OCI-LY7 (cell line): Measurements from ENCODE around the gene LAMP5.

Experiments
- CTCF ChIP-seq: fragments of 200-600 bp; sonication (generic); conservative IDR thresholded peaks from 2 replicates; pipeline ENCODE4 v1.5.1; 2014; ENCODE audit warnings: mild to moderate bottlenecking, antibody characterized with exemption, low read length, moderate library complexity, mixed read lengths
- EZH2phosphoT487 ChIP-seq: fragments of 200-600 bp; sonication (generic); IDR thresholded peaks from 2 replicates; pipeline ENCODE4 v1.6.1; 2018; ENCODE audit warnings: low read depth, borderline replicate concordance, mild to moderate bottlenecking, mixed run types, antibody characterized with exemption, low read length, moderate library complexity, mixed read lengths

DNA sequence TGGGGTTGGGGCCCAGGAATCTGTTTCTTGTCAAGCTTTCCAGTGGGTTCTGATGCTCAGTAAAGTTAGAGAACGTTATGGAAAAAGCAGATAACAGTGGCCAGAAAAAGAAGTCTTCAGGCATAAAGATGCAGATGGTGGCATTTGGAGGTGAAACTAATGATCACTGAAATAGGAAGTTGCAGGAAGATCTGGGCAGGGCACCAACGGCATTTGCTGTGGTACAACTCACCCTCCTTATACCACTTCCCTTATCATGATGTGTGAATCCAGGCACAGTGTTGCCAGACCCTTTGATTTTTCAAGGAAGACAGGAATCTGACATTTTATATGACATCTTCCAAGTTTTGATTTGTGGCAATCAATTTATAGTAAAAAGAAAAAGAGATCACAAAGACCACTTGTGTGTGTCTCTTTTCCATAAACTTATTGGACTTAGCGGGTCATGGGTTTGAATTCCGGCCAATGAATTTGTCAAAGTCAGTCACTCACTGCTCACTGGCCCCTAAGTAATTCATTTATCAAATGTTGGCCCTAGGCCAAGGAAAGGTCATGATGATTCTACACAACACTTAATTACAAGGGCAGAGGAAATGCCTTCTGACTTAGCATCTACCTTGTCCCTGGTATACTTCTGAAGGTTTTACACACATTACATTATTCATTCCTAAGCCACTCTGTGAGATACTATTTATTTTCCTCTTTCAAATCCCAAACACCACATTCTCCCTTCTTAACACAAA, 37.6 kb downstream of the LAMP5 start:
- TF ChIP-seq CTCF (no peak), EZH2phosphoT487 (no peak)
